ENCODE measurements around the gene CAT. TPM values are rescaled to one million over a fixed set of nuclear protein-coding genes. Genes with fewer than 3 reads are reported as not detected.

Gene CAT
- total and polyA plus RNA-seq, 9 donors, result 38.5 to 125 (median 53.9) TPM

GRCh38 chr11:34407121-34407813 lies 31.5 kb upstream of the CAT start:
- no peak overlapping the region for H3K4me3 ChIP-seq
- no peak for TF ChIP-seq POLR2A (IDR thresholded peaks at IDR 0.05)
- TF ChIP-seq CTCF (IDR thresholded peaks at IDR 0.05), result no peak
- TF ChIP-seq EP300 (IDR thresholded peaks at IDR 0.05), result no peak
- H3K27me3 ChIP-seq, result no peaks in the 10 kb centered on the region
- H3K9me3 ChIP-seq, result no peaks in the 10 kb centered on the region
- intact Hi-C loops (cut with DNase I), result no loop called here
- 41 to 49% (median 49%) methylated on average over 2 of the region's 2 CpGs for WGBS, 3 donors
- H3K36me3 ChIP-seq, result no peaks in the 10 kb centered on the region
- H3K4me1 ChIP-seq (ENCODE audit: insufficient read depth), result no peaks in the 10 kb centered on the region
- H3K27ac ChIP-seq, result no peak overlapping the region
- DNase-seq, result no peak

GRCh38 chr11:34408580-34409172 lies 30.1 kb upstream of the CAT start:
- no peak for DNase-seq
- Histone ChIP-seq H3K4me3 (no peak overlapping the region), H3K27me3 (no peaks in the 10 kb centered on the region), H3K4me1 (ENCODE audit: insufficient read depth) (no peaks in the 10 kb centered on the region), H3K27ac (no peak overlapping the region), H3K36me3 (no peaks in the 10 kb centered on the region), H3K9me3 (no peaks in the 10 kb centered on the region)
- WGBS, 3 donors, result 75 to 77% (median 76%) methylated on average over 2 of the region's 2 CpGs
- intact Hi-C loops (cut with DNase I), result no loop called here
- TF ChIP-seq CTCF (IDR thresholded peaks at IDR 0.05) (no peak), EP300 (IDR thresholded peaks at IDR 0.05) (no peak)

GRCh38 chr11:34411111-34411510 lies 27.6 kb upstream of the CAT start:
- no peaks in the 10 kb centered on the region for H3K4me1 ChIP-seq (ENCODE audit: insufficient read depth)
- 74 to 99% (median 96%) methylated on average over 3 of the region's 3 CpGs for WGBS, 3 donors
- intact Hi-C loops (cut with DNase I), result no loop called here
- H3K9me3 ChIP-seq, result no peaks in the 10 kb centered on the region
- DNase-seq, result no peak
- TF ChIP-seq CTCF (IDR thresholded peaks at IDR 0.05) (no peak), EP300 (IDR thresholded peaks at IDR 0.05) (no peak), POLR2A (IDR thresholded peaks at IDR 0.05) (no peak)
- H3K4me3 ChIP-seq, result no peak overlapping the region
- no peaks in the 10 kb centered on the region for H3K27me3 ChIP-seq
- H3K36me3 ChIP-seq, result no peaks in the 10 kb centered on the region
- H3K27ac ChIP-seq, result no peak overlapping the region

GRCh38 chr11:34411791-34412190 lies 26.9 kb upstream of the CAT start:
- TF ChIP-seq POLR2A (IDR thresholded peaks at IDR 0.05), result no peak
- TF ChIP-seq EP300 (IDR thresholded peaks at IDR 0.05), result no peak
- TF ChIP-seq CTCF (IDR thresholded peaks at IDR 0.05), result no peak
- no peak overlapping the region for H3K27ac ChIP-seq
- WGBS, 3 donors, result 87 to 93% (median 88%) methylated on average over 2 of the region's 2 CpGs
- no peaks in the 10 kb centered on the region for H3K4me1 ChIP-seq (ENCODE audit: insufficient read depth)
- H3K4me3 ChIP-seq, result no peak overlapping the region
- no peak for DNase-seq
- H3K27me3 ChIP-seq, result no peaks in the 10 kb centered on the region
- no peaks in the 10 kb centered on the region for H3K36me3 ChIP-seq
- H3K9me3 ChIP-seq, result no peaks in the 10 kb centered on the region
- intact Hi-C loops (cut with DNase I), result no loop called here
